Subcutaneous abdominal adipose tissue (tissue), 5 donors: ENCODE results near the gene SRSF10.

Source experiments
- H3K27ac ChIP-seq: one replicate; pipeline ENCODE4 v1.7.0; 2013; ENCODE audit warnings: low read depth, mild to moderate bottlenecking, inconsistent platforms, low read length, moderate library complexity
- H3K27me3 ChIP-seq, 5 donors: one replicate each; pipeline ENCODE4 v1.7.0; 2013; ENCODE audit warnings: low read length in 5 of 5, inconsistent platforms in 1 of 5; ENCODE audit not compliant: control insufficient read depth in 5 of 5, insufficient read depth in 4 of 5
- H3K36me3 ChIP-seq, 5 donors: one replicate each; pipeline ENCODE4 v1.7.0; 2013; ENCODE audit warnings: low read length in 5 of 5; ENCODE audit not compliant: control insufficient read depth in 5 of 5, insufficient read depth in 5 of 5
- H3K4me1 ChIP-seq, 5 donors: one replicate each; pipeline ENCODE4 v1.7.0; 2013; ENCODE audit warnings: low read length in 5 of 5, mild to moderate bottlenecking in 3 of 5, moderate library complexity in 1 of 5; ENCODE audit not compliant: control insufficient read depth in 5 of 5, insufficient read depth in 5 of 5
- H3K4me3 ChIP-seq, 5 donors: one replicate each; pipeline ENCODE4 v1.7.0; 2013; ENCODE audit warnings: low read length in 5 of 5, low read depth in 1 of 5
- H3K9ac ChIP-seq, 5 donors: one replicate each; pipeline ENCODE4 v1.7.0; 2013; ENCODE audit warnings: low read length in 5 of 5, mild to moderate bottlenecking in 4 of 5, moderate library complexity in 3 of 5
- H3K9me3 ChIP-seq, 5 donors: one replicate each; pipeline ENCODE4 v1.7.0; 2013; ENCODE audit warnings: low read length in 5 of 5; ENCODE audit not compliant: control insufficient read depth in 5 of 5
- donor health status: healthy.
- donor health status: healthy.
- donor health status: healthy.
- donor health status: healthy.
- donor health status: healthy.

The SRSF10 gene

DNA sequence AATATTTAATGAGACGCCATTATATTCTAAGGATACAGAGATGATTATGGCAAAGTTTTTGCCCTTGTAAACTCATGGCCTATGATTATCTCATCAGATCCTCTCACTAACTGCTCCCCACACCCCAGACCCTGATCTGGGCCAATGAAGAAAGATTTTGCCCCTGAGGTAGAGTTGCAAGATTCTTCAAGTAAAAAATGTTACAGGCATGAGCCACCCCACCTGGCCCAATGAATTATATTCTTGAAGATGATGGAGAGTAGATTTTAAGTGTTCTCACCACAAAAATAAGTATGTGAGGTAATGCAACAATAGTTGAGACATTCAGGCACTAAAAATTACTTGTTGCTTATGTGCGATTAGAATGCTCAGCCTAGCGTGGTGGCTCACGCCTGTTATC is 65.2 kb downstream of the SRSF10 start:
- no peak overlapping the region for H3K4me3 ChIP-seq
- H3K27ac ChIP-seq = no peak overlapping the region
- H3K4me1 ChIP-seq = peaks cover 0 to 34% (median 8%) of the 10 kb centered on the region in 5 donors

More for the DNA sequence above, 65.2 kb downstream of the SRSF10 start:
- Histone ChIP-seq H3K27me3 (peaks cover 0 to 7% (median 0%) of the 10 kb centered on the region in 5 donors), H3K36me3 (no peaks in the 10 kb centered on the region), H3K9me3 (no peaks in the 10 kb centered on the region), H3K9ac (no peak overlapping the region)
